ENCODE data around the gene CDO1.

Gene CDO1

DNA sequence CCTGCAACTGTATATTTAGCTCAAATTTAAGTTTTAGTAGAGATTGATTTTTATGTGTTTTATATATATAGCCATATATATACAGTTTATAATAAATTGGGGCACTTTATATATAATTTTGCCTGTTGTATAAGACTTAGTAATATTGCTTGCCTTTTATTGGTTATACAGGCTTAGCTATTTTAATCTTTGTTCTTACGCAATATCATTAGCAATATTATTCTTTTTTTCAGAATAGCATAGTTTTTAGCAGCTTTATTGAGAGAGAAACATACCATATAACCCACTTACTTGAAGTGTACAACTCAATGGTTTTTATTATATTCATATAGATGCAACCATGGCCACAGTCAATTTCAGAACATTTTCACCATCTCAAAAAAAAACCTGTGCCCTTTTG, 28.0 kb downstream of the CDO1 start:
- H3K9me2 ChIP-seq (replicated peaks; ENCODE audit: insufficient read depth, low read length) = no peaks in the 10 kb centered on the region
- H2AFZ ChIP-seq (ENCODE audit: low read depth, low read length, severe bottlenecking) = no peak overlapping the region

DNA sequence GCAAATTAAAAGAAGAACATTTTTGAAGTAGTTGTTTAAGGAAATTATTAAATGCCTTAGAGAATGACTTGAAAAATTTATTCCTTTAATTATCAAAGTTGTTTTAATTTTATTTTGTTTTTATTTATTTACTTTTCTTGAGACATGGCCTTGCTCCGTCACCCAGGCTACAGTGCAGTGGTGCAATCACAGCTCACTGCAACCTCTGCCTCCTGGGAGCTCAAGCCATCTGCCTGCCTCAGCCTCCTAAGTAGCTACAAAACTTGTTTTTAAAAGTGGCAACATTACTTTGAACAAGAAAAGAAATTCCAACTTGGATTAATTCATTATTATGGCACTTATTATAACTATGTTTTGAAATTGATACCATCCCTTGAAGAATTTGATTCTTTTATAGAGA, 29.0 kb downstream of the CDO1 start:
- TF ChIP-seq EZH2phosphoT487 (conservative IDR thresholded peaks at IDR 0.05; ENCODE audit: low read length) = no peak
- TF ChIP-seq, protein P1, sequence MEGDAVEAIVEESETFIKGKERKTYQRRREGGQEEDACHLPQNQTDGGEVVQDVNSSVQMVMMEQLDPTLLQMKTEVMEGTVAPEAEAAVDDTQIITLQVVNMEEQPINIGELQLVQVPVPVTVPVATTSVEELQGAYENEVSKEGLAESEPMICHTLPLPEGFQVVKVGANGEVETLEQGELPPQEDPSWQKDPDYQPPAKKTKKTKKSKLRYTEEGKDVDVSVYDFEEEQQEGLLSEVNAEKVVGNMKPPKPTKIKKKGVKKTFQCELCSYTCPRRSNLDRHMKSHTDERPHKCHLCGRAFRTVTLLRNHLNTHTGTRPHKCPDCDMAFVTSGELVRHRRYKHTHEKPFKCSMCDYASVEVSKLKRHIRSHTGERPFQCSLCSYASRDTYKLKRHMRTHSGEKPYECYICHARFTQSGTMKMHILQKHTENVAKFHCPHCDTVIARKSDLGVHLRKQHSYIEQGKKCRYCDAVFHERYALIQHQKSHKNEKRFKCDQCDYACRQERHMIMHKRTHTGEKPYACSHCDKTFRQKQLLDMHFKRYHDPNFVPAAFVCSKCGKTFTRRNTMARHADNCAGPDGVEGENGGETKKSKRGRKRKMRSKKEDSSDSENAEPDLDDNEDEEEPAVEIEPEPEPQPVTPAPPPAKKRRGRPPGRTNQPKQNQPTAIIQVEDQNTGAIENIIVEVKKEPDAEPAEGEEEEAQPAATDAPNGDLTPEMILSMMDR (IDR thresholded peaks at IDR 0.05; ENCODE audit: insufficient read depth, low read length, poor library complexity, severe bottlenecking) = no peak
- H3K27ac ChIP-seq (ENCODE audit: low read depth, low read length) = no peak overlapping the region
- no peaks in the 10 kb centered on the region for H3K79me2 ChIP-seq (ENCODE audit: insufficient read depth, low read length)
- no peak overlapping the region for H3K4me2 ChIP-seq (ENCODE audit: low read depth, low read length, poor library complexity, severe bottlenecking)
- no peaks in the 10 kb centered on the region for H3F3A ChIP-seq (ENCODE audit: insufficient read depth)
- no peaks in the 10 kb centered on the region for H3K27me3 ChIP-seq (ENCODE audit: low read length)
- 0 out of 2 replicates have a peak, but pooled peaks cover 3% of the 10 kb centered on the region for H3K9me3 ChIP-seq (ENCODE audit: insufficient read depth, low read length)
- no peak overlapping the region for H3K4me3 ChIP-seq (ENCODE audit: insufficient read depth, low read length, poor library complexity, severe bottlenecking)
- no peak overlapping the region for H2AFZ ChIP-seq (ENCODE audit: low read depth, low read length, severe bottlenecking)
- H3K9me2 ChIP-seq (replicated peaks; ENCODE audit: insufficient read depth, low read length) = no peaks in the 10 kb centered on the region
- H4K20me1 ChIP-seq (ENCODE audit: low read depth, low read length) = no peaks in the 10 kb centered on the region
- H3K36me3 ChIP-seq (ENCODE audit: low read length) = no peaks in the 10 kb centered on the region
- H3K9ac ChIP-seq (ENCODE audit: low read length) = no peak overlapping the region

More for the DNA sequence above, 28.0 kb downstream of the CDO1 start:
- Histone ChIP-seq H3K9ac (ENCODE audit: low read length) (no peak overlapping the region), H4K20me1 (ENCODE audit: low read depth, low read length) (no peaks in the 10 kb centered on the region), H3K4me2 (ENCODE audit: low read depth, low read length, poor library complexity, severe bottlenecking) (no peak overlapping the region), H3K27ac (ENCODE audit: low read depth, low read length) (no peak overlapping the region), H3K36me3 (ENCODE audit: low read length) (no peaks in the 10 kb centered on the region), H3K27me3 (ENCODE audit: low read length) (no peaks in the 10 kb centered on the region), H3K4me3 (ENCODE audit: insufficient read depth, low read length, poor library complexity, severe bottlenecking) (no peak overlapping the region), H3K79me2 (ENCODE audit: insufficient read depth, low read length) (no peaks in the 10 kb centered on the region), H3K9me3 (ENCODE audit: insufficient read depth, low read length) (0 out of 2 replicates have a peak, but pooled peaks cover 3% of the 10 kb centered on the region), H3F3A (ENCODE audit: insufficient read depth) (no peaks in the 10 kb centered on the region)
- TF ChIP-seq, protein P1 (IDR thresholded peaks at IDR 0.05; ENCODE audit: insufficient read depth, low read length, poor library complexity, severe bottlenecking) = no peak
- no peak for TF ChIP-seq EZH2phosphoT487 (conservative IDR thresholded peaks at IDR 0.05; ENCODE audit: low read length)

DNA sequence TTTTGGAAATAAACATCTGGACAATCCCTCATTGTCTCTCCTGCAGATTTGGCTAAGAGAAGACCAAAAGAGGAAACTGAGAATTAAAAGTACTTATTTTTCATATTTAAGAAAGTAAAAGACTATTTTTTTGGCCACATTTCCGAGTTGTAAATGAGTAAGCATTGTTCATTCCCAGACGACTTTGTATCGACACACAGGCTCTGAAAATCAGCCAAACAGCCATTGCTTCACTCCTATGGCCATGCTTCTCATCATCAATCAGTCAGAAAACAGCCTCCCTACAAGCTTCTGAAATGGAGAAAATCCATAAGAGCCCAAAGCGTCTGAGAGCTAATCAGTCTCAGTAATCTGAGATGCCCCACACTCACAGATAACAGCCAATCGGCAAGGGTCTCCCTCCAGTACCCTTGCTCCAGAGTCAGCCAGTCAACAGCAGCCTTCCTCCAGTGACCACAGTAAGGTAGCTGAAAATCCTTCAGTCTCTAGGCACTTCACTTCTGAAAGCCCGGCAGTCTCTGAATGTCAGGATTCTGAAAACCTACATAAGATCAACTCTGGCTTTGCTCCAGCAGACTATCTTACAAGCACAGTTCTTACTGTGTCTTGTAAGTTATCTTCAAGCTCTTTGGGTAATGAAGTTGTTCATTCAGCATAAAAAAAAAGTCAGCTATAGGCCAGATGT, 30.9 kb downstream of the CDO1 start:
- H3K27me3 ChIP-seq (ENCODE audit: low read length) = no peaks in the 10 kb centered on the region
- TF ChIP-seq, protein P1 (IDR thresholded peaks at IDR 0.05; ENCODE audit: insufficient read depth, low read length, poor library complexity, severe bottlenecking) = no peak
- no peak for TF ChIP-seq EZH2phosphoT487 (conservative IDR thresholded peaks at IDR 0.05; ENCODE audit: low read length)
- H3K4me2 ChIP-seq (ENCODE audit: low read depth, low read length, poor library complexity, severe bottlenecking) = no peak overlapping the region
- H3K79me2 ChIP-seq (ENCODE audit: insufficient read depth, low read length) = no peaks in the 10 kb centered on the region
- no peaks in the 10 kb centered on the region for H3K9me2 ChIP-seq (replicated peaks; ENCODE audit: insufficient read depth, low read length)
- no peak overlapping the region for H3K9ac ChIP-seq (ENCODE audit: low read length)
- no peaks in the 10 kb centered on the region for H3K36me3 ChIP-seq (ENCODE audit: low read length)
- H3F3A ChIP-seq (ENCODE audit: insufficient read depth) = no peaks in the 10 kb centered on the region
- no peak overlapping the region for H3K4me3 ChIP-seq (ENCODE audit: insufficient read depth, low read length, poor library complexity, severe bottlenecking)
- H4K20me1 ChIP-seq (ENCODE audit: low read depth, low read length) = no peaks in the 10 kb centered on the region
- no peak overlapping the region for H3K27ac ChIP-seq (ENCODE audit: low read depth, low read length)
- H3K9me3 ChIP-seq (ENCODE audit: insufficient read depth, low read length) = 0 out of 2 replicates have a peak, but pooled peaks cover 3% of the 10 kb centered on the region
- no peak overlapping the region for H2AFZ ChIP-seq (ENCODE audit: low read depth, low read length, severe bottlenecking)

Data from SU-DHL-6 (cell line).